Left lung (tissue), 10 donors: ENCODE data around the gene C9orf72. TPM values are rescaled to one million over a fixed set of nuclear protein-coding genes. Genes with fewer than 3 reads are reported as not detected.
A peak's percentile ranks its signal among the peaks of the same experiment; 100 is the strongest.
"Not testable (repeated sequence)": the region's sequence is repeated elsewhere in the genome, so short reads cannot be mapped to it uniquely, and the experiment has no call there.

Source experiments
- ATAC-seq: fragments of 200-7000 bp; cut with Tn5 transposase; one replicate; pipeline ENCODE4 v1.9.1; 2020; ENCODE audit warnings: moderate library complexity
- DNase-seq, 4 donors: peaks; one replicate each; pipeline ENCODE4 v3.0.0-alpha.2; 2013 to 2020
- H3K27ac ChIP-seq, 2 donors: fragments of 200-600 bp; sonication (generic) in 1 of 2; one replicate each; pipeline versions ENCODE4 v1.5.0 to v1.8.0; 2020 to 2021
- H3K27me3 ChIP-seq, 2 donors: fragments of 200-600 bp; sonication (generic) in 1 of 2; one replicate each; pipeline versions ENCODE4 v1.5.0 to v1.8.0; 2020 to 2021
- H3K36me3 ChIP-seq, 2 donors: fragments of 200-600 bp; sonication (generic) in 1 of 2; one replicate each; pipeline versions ENCODE4 v1.5.0 to v1.8.0; 2020 to 2021
- H3K4me1 ChIP-seq, 2 donors: fragments of 200-600 bp; one replicate each; pipeline ENCODE4 v1.8.0; 2021
- H3K4me3 ChIP-seq, 2 donors: fragments of 200-600 bp; sonication (generic) in 1 of 2; one replicate each; pipeline versions ENCODE4 v1.5.0 to v1.8.0; 2020 to 2021; ENCODE audit warnings: mild to moderate bottlenecking in 1 of 2
- H3K9me3 ChIP-seq, 2 donors: fragments of 200-600 bp; sonication (generic) in 1 of 2; one replicate each; pipeline versions ENCODE4 v1.5.0 to v1.8.0; 2020 to 2021
- intact Hi-C, 2 donors: fragments of 100-400 bp; cut with DNase I; formaldehyde crosslinking; loops; one replicate each; pipeline versions ENCODE4 v1.11.2 to v1.14.2; 2022
- polyA plus RNA-seq, 6 donors: library from polyadenylated mRNA; unstranded; fragments of 120-200 nt; gene quantifications; one replicate each; pipeline ENCODE4 v1.2.1, GENCODE V29; 2013; ENCODE audit not compliant: insufficient read length in 6 of 6
- total RNA-seq, 2 donors: library from RNA; stranded (reverse); fragmentation: NEBNext Ultra II Directional; extraction: Animal tissue kit (Norgen Biotek cat#: 25700); gene quantifications; one replicate each; pipeline ENCODE4 v1.2.1, GENCODE V29; 2021
- TF ChIP-seq, protein P1 (sequence below), 2 donors: fragments of 200-600 bp; sonication (generic) in 1 of 2; IDR thresholded peaks; one replicate each; pipeline versions ENCODE4 v1.5.0 to v1.8.0; 2021; ENCODE audit warnings: antibody characterized with exemption in 2 of 2
- donor health status: DM: no; HTN: yes; CAD: no.
- donor health status: DM: no; HTN: no; CAD: no.

C9orf72 gene
- total and polyA plus RNA-seq, 8 donors: 17.1 to 32.4 (median 23.5) TPM

- ATAC-seq: no peak
- Histone ChIP-seq H3K27me3 (peaks cover 0 to 12% of the 10 kb centered on the region in 2 donors), H3K27ac (no peak overlapping the region), H3K4me3 (no peak overlapping the region), H3K9me3 (no peaks in the 10 kb centered on the region), H3K4me1 (no peaks in the 10 kb centered on the region), H3K36me3 (no peaks in the 10 kb centered on the region)
- intact Hi-C loops: no loop called here
- peak in 1 of 4 donors; percentile 42 for DNase-seq
- TF ChIP-seq, protein P1, sequence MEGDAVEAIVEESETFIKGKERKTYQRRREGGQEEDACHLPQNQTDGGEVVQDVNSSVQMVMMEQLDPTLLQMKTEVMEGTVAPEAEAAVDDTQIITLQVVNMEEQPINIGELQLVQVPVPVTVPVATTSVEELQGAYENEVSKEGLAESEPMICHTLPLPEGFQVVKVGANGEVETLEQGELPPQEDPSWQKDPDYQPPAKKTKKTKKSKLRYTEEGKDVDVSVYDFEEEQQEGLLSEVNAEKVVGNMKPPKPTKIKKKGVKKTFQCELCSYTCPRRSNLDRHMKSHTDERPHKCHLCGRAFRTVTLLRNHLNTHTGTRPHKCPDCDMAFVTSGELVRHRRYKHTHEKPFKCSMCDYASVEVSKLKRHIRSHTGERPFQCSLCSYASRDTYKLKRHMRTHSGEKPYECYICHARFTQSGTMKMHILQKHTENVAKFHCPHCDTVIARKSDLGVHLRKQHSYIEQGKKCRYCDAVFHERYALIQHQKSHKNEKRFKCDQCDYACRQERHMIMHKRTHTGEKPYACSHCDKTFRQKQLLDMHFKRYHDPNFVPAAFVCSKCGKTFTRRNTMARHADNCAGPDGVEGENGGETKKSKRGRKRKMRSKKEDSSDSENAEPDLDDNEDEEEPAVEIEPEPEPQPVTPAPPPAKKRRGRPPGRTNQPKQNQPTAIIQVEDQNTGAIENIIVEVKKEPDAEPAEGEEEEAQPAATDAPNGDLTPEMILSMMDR (IDR thresholded peaks at IDR 0.05): no peak
These were observed 41.3 kb upstream of the C9orf72 start for GRCh38 chr9:27614551-27614950.

GRCh38 chr9:27612036-27612435 lies 38.8 kb upstream of the C9orf72 start:
- intact Hi-C loops, H3K4me3 ChIP-seq, DNase-seq, H3K4me1 ChIP-seq, ATAC-seq, H3K27ac ChIP-seq, H3K36me3 ChIP-seq, H3K9me3 ChIP-seq: not testable (repeated sequence)
- peaks cover 0 to 12% of the 10 kb centered on the region in 2 donors for H3K27me3 ChIP-seq

DNA sequence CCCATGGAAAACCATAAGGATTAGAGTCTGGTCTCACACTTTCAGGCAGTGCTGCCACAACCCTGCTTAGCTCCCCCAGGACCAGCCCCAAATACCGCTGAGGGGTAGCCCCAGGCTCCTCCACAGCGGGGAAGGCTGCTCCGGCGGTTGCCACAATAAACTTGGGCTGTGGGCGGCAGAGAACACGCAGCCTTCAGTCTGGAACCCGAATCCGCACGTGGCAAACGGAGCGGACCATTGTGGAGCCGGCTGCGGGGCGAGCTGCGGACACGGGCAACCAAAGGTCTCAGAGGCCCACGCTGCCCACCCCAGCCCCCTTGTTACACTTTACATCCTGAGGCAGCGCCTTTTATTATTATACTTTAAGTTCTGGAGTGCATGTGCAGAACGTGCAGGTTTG lies 37.3 kb upstream of the C9orf72 start:
- peak in 1 of 4 donors; percentile 65 for DNase-seq
- H3K27ac ChIP-seq: no peak overlapping the region
- no peaks in the 10 kb centered on the region for H3K9me3 ChIP-seq
- intact Hi-C loops: no loop called here
- no peak for ATAC-seq
- peaks cover 0 to 12% of the 10 kb centered on the region in 2 donors for H3K27me3 ChIP-seq
- H3K36me3 ChIP-seq: no peaks in the 10 kb centered on the region
- no peaks in the 10 kb centered on the region for H3K4me1 ChIP-seq
- TF ChIP-seq, protein P1 (IDR thresholded peaks at IDR 0.05): no peak
- H3K4me3 ChIP-seq: no peak overlapping the region

GRCh38 chr9:27602954-27603353 lies 29.7 kb upstream of the C9orf72 start:
- no peaks in the 10 kb centered on the region for H3K36me3 ChIP-seq
- H3K27ac ChIP-seq: no peak overlapping the region
- DNase-seq (no peak), ATAC-seq (no peak)
- TF ChIP-seq, protein P1 (IDR thresholded peaks at IDR 0.05): no peak
- no peaks in the 10 kb centered on the region for H3K9me3 ChIP-seq
- H3K4me3 ChIP-seq: no peak overlapping the region
- no peaks in the 10 kb centered on the region for H3K27me3 ChIP-seq
- H3K4me1 ChIP-seq: peaks cover 0 to 32% of the 10 kb centered on the region in 2 donors
- intact Hi-C loops: no loop called here

GRCh38 chr9:27602142-27602861 lies 29.0 kb upstream of the C9orf72 start:
- ATAC-seq: peak; percentile 25
- H3K27me3 ChIP-seq: no peaks in the 10 kb centered on the region
- H3K4me1 ChIP-seq: peaks cover 0 to 32% of the 10 kb centered on the region in 2 donors
- TF ChIP-seq, protein P1 (IDR thresholded peaks at IDR 0.05): no peak
- H3K9me3 ChIP-seq: no peaks in the 10 kb centered on the region
- peak overlapping the region; percentile 45 to 85 for H3K27ac ChIP-seq
- intact Hi-C loops: no loop called here
- no peak overlapping the region for H3K4me3 ChIP-seq
- H3K36me3 ChIP-seq: no peaks in the 10 kb centered on the region
- no peak for DNase-seq

DNA sequence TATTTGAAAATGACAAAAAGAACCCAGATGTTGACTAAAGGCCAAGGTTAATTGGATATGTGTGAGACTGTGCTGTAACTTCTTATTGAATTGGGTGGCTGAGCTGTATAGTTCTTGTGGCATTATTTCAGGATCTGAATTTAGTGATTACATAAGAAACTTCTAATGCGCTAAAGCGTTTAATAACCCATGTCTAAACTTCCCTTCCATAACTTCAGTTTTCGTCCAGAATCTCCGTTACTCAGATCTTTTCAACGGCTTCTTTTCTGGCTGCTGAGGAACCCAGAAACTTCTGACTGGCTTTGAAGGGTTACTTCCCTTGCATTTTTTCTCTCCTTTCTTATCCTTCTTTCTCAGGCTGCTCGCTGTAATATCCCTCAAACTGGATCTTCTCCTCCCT lies 28.1 kb upstream of the C9orf72 start:
- H3K4me3 ChIP-seq: no peak overlapping the region
- H3K4me1 ChIP-seq: peaks cover 0 to 32% of the 10 kb centered on the region in 2 donors
- H3K36me3 ChIP-seq: no peaks in the 10 kb centered on the region
- no peaks in the 10 kb centered on the region for H3K9me3 ChIP-seq
- ATAC-seq (no peak), DNase-seq (no peak)
- TF ChIP-seq, protein P1 (IDR thresholded peaks at IDR 0.05): no peak
- peak overlapping the region; percentile 45 to 85 for H3K27ac ChIP-seq
- intact Hi-C loops: no loop called here
- no peaks in the 10 kb centered on the region for H3K27me3 ChIP-seq
